Adrenal gland (tissue), 12 donors: ENCODE results near the gene DEUP1. TPM values are rescaled to one million over a fixed set of nuclear protein-coding genes. Genes with fewer than 3 reads are reported as not detected.

Experiments
- DNase-seq, 7 donors: peaks; one replicate each; pipeline ENCODE4 v3.0.0-alpha.2; 2019 to 2020
- H3K27ac ChIP-seq, 5 donors: fragments of 200-600 bp; sonication (generic) in 4 of 5; 1 replicate in 3 of 5; 2 replicates in 2 of 5; pipeline versions ENCODE4 v1.5.1 to v1.8.0; 2016 to 2020; ENCODE audit warnings: mild to moderate bottlenecking in 1 of 5
- H3K27me3 ChIP-seq: fragments of 200-600 bp; 2 replicates; pipeline ENCODE4 v1.8.0; 2021
- H3K36me3 ChIP-seq, 2 donors: fragments of 200-600 bp; replicated peaks in 1 of 2; 1 replicate in 1 of 2; 2 replicates in 1 of 2; pipeline versions ENCODE4 v1.5.1 to v1.8.0; 2018 to 2022
- H3K4me1 ChIP-seq, 2 donors: fragments of 200-600 bp; replicated peaks in 1 of 2; 1 replicate in 1 of 2; 2 replicates in 1 of 2; pipeline versions ENCODE4 v1.5.1 to v1.8.0; 2018 to 2021
- H3K4me3 ChIP-seq, 4 donors: fragments of 200-600 bp; sonication (generic) in 3 of 4; one replicate each; pipeline ENCODE4 v1.5.1; 2016 to 2018
- H3K9me3 ChIP-seq, 3 donors: fragments of 200-600 bp; sonication (generic) in 1 of 3; replicated peaks in 1 of 3; 1 replicate in 2 of 3; 2 replicates in 1 of 3; pipeline versions ENCODE4 v1.5.1 to v1.8.0; 2016 to 2021
- CTCF ChIP-seq, 6 experiments: fragments of 450-650 bp in 4 of 6; fragments of 200-600 bp in 2 of 6; sonication (generic) in 1 of 6; IDR thresholded peaks; 1 replicate in 5 of 6; 2 replicates in 1 of 6; pipeline versions ENCODE4 v1.5.1 to v1.8.0; 2016 to 2021; ENCODE audit warnings: antibody characterized with exemption in 6 of 6, mild to moderate bottlenecking in 2 of 6, moderate library complexity in 1 of 6
- POLR2A ChIP-seq, 2 donors: fragments of 450-650 bp; IDR thresholded peaks; one replicate each; pipeline ENCODE4 v1.6.1; 2017; ENCODE audit warnings: antibody characterized with exemption in 2 of 2, mild to moderate bottlenecking in 2 of 2, moderate library complexity in 1 of 2
- WGBS, 4 donors: extraction: QIAGEN DNeasy Blood & Tissue Kit in 2 of 4; methylation state at CpG; one replicate each; pipeline versions ENCODE4 v1.1.5 to v1.1.7; 2013 to 2017; 5-methylcytosine and 5-hydroxymethylcytosine counted together
- intact Hi-C, 2 donors: fragments of 100-400 bp; cut with DNase I; formaldehyde crosslinking; loops; one replicate each; pipeline versions ENCODE4 v1.14.1 to v1.15.0; 2022 to 2023
- polyA plus RNA-seq, 3 donors: library from polyadenylated mRNA; stranded (reverse); fragments of 200-250 nt in 2 of 3; fragments of 350-450 nt in 1 of 3; fragmentation: Illumina TruSeq in 1 of 3; extraction: RNeasy Lipid Tissue Mini Kit (QIAGEN cat#74804) in 1 of 3; gene quantifications; one replicate each; pipeline ENCODE4 v1.2.3, GENCODE V29; 2013 to 2014
- total RNA-seq, 9 donors: library from RNA; depleted of rRNA in 4 of 9; stranded (reverse); fragments of >200 nt in 4 of 9; fragments of 120-200 nt in 1 of 9; fragmentation: NEBNext Ultra II Directional in 1 of 9; extraction: Animal tissue kit (Norgen Biotek cat#: 25700) in 1 of 9; gene quantifications; one replicate each; pipeline versions ENCODE4 v1.1.0 to v1.2.4, GENCODE V29; 2013 to 2023
- donor health status: healthy with polysubstance abuse.
- donor health status: Bipolar disorder and iron deficiency.
- donor health status: DM: yes; HTN: yes; CAD: no.
- donor health status: DM: no; HTN: no; CAD: no.
- donor health status: DM: no; HTN: no; CAD: no.
- donor health status: DM: yes; HTN: yes; CAD: no.

The DEUP1 gene
- total and polyA plus RNA-seq, 12 donors: 0.24 to 1.1 (median 0.73) TPM; not detected in 2

GRCh38 chr11:93320230-93320629, 10.3 kb upstream of the DEUP1 start:
- Histone ChIP-seq H3K27ac (no peak overlapping the region), H3K36me3 (no peaks in the 10 kb centered on the region), H3K9me3 (no peaks in the 10 kb centered on the region), H3K4me1 (no peaks in the 10 kb centered on the region), H3K4me3 (no peak overlapping the region), H3K27me3 (no peaks in the 10 kb centered on the region)
- intact Hi-C loops: no loop called here
- no peak for TF ChIP-seq CTCF (IDR thresholded peaks at IDR 0.05)
- no peak for TF ChIP-seq POLR2A (IDR thresholded peaks at IDR 0.05)
- no peak for DNase-seq

GRCh38 chr11:93322207-93322606, 8.3 kb upstream of the DEUP1 start:
- no peaks in the 10 kb centered on the region for H3K36me3 ChIP-seq
- 64 to 90% (median 86%) methylated on average over 2 of the region's 2 CpGs for WGBS, 4 donors
- no peak overlapping the region for H3K27ac ChIP-seq

GRCh38 chr11:93323747-93324146, 6.8 kb upstream of the DEUP1 start:
- no peak for DNase-seq
- no peaks in the 10 kb centered on the region for H3K9me3 ChIP-seq
- H3K4me1 ChIP-seq: no peaks in the 10 kb centered on the region
- no peaks in the 10 kb centered on the region for H3K27me3 ChIP-seq
- H3K4me3 ChIP-seq: no peak overlapping the region
- WGBS, 4 donors: 82 to 100% (median 94%) methylated on average over 1 of the region's 1 CpG
- intact Hi-C loops: no loop called here
- TF ChIP-seq CTCF (IDR thresholded peaks at IDR 0.05) (no peak), POLR2A (IDR thresholded peaks at IDR 0.05) (no peak)
- H3K27ac ChIP-seq: no peak overlapping the region
- no peaks in the 10 kb centered on the region for H3K36me3 ChIP-seq

More at GRCh38 chr11:93322207-93322606, 8.3 kb upstream of the DEUP1 start:
- intact Hi-C loops: no loop called here
- Histone ChIP-seq H3K9me3 (no peaks in the 10 kb centered on the region), H3K27me3 (no peaks in the 10 kb centered on the region), H3K4me1 (no peaks in the 10 kb centered on the region), H3K4me3 (no peak overlapping the region)
- DNase-seq: no peak
- TF ChIP-seq CTCF (IDR thresholded peaks at IDR 0.05) (no peak), POLR2A (IDR thresholded peaks at IDR 0.05) (no peak)

GRCh38 chr11:93324500-93324899, 6.0 kb upstream of the DEUP1 start:
- Histone ChIP-seq H3K36me3 (no peaks in the 10 kb centered on the region), H3K4me3 (no peak overlapping the region), H3K9me3 (no peaks in the 10 kb centered on the region), H3K27me3 (no peaks in the 10 kb centered on the region), H3K27ac (no peak overlapping the region), H3K4me1 (no peaks in the 10 kb centered on the region)
- 39 to 54% (median 47%) methylated on average over 3 of the region's 3 CpGs for WGBS, 4 donors
- TF ChIP-seq POLR2A (IDR thresholded peaks at IDR 0.05) (no peak), CTCF (IDR thresholded peaks at IDR 0.05) (no peak)
- intact Hi-C loops: no loop called here
- no peak for DNase-seq
